Muscle of leg (tissue), 11 donors: Measurements from ENCODE around the gene EIF2S1. TPM values are rescaled to one million over a fixed set of nuclear protein-coding genes. Genes with fewer than 3 reads are reported as not detected.

Source experiments
- DNase-seq: peaks from one replicate; pipeline ENCODE4 v3.0.0; 2013
- H3K27ac ChIP-seq: one replicate; pipeline ENCODE4 v1.5.1; 2013; ENCODE audit warnings: mild to moderate bottlenecking, low read length, control low read depth
- H3K27me3 ChIP-seq: one replicate; pipeline ENCODE4 v1.6.1; 2013; ENCODE audit warnings: low read length; ENCODE audit not compliant: control insufficient read depth, insufficient read depth
- H3K36me3 ChIP-seq: one replicate; pipeline ENCODE4 v1.6.1; 2013; ENCODE audit warnings: low read length; ENCODE audit not compliant: control insufficient read depth, insufficient read depth
- H3K4me1 ChIP-seq: one replicate; pipeline ENCODE4 v1.6.1; 2013; ENCODE audit warnings: low read length; ENCODE audit not compliant: control insufficient read depth, insufficient read depth
- H3K4me3 ChIP-seq: one replicate; pipeline ENCODE4 v1.5.1; 2013; ENCODE audit warnings: low read length, control low read depth
- H3K9me3 ChIP-seq: replicated peaks from 2 replicates; pipeline ENCODE4 v1.6.1; 2013; ENCODE audit warnings: low read depth, low read length; ENCODE audit not compliant: control insufficient read depth
- whole genome bisulfite sequencing: methylation state at CpG from one replicate; pipeline ENCODE4 v1.1.5; 2013; ENCODE audit warnings: missing lambda C conversion rate; ENCODE audit not compliant: insufficient coverage; 5-methylcytosine and 5-hydroxymethylcytosine counted together
- polyA plus RNA-seq, 8 donors: library from polyadenylated mRNA; unstranded; fragments of 120-200 nt; gene quantifications; one replicate each; pipeline versions ENCODE4 v1.2.1 to v1.2.3, GENCODE V29; 2013; ENCODE audit warnings: inconsistent platforms in 1 of 8, low replicate concordance in 1 of 8; ENCODE audit not compliant: insufficient read length in 8 of 8, insufficient read depth in 1 of 8
- total RNA-seq: library from RNA; stranded (reverse); fragments of 120-200 nt; gene quantifications from one replicate; pipeline ENCODE4 v1.2.4, GENCODE V29; 2013

The EIF2S1 gene
- total and polyA plus RNA-seq, 9 donors: 60.3 to 97.4 (median 90.0) TPM

GRCh38 chr14:67365476-67365875, 5.3 kb downstream of the EIF2S1 start:
- Histone ChIP-seq H3K27ac (no peak overlapping the region), H3K9me3 (no peaks in the 10 kb centered on the region), H3K4me3 (no peak overlapping the region), H3K27me3 (no peaks in the 10 kb centered on the region), H3K4me1 (no peaks in the 10 kb centered on the region), H3K36me3 (peaks cover 23% of the 10 kb centered on the region)
- WGBS: no CpG with 5 or more reads among the region's 4 CpGs
- DNase-seq: no peak

GRCh38 chr14:67370830-67371229, 10.7 kb downstream of the EIF2S1 start:
- H3K27me3 ChIP-seq: no peaks in the 10 kb centered on the region
- H3K9me3 ChIP-seq: no peaks in the 10 kb centered on the region
- H3K36me3 ChIP-seq: peaks cover 33% of the 10 kb centered on the region
- H3K27ac ChIP-seq: no peak overlapping the region
- no peak for DNase-seq
- H3K4me1 ChIP-seq: no peaks in the 10 kb centered on the region
- 67% methylated on average over 3 of the region's 5 CpGs for WGBS
- H3K4me3 ChIP-seq: no peak overlapping the region

GRCh38 chr14:67371247-67372148, 11.4 kb downstream of the EIF2S1 start:
- H3K4me3 ChIP-seq: no peak overlapping the region
- DNase-seq: no peak
- peaks cover 29% of the 10 kb centered on the region for H3K36me3 ChIP-seq
- H3K27me3 ChIP-seq: no peaks in the 10 kb centered on the region
- no CpG with 5 or more reads among the region's 4 CpGs for WGBS
- no peaks in the 10 kb centered on the region for H3K9me3 ChIP-seq
- H3K4me1 ChIP-seq: no peaks in the 10 kb centered on the region
- H3K27ac ChIP-seq: no peak overlapping the region

- H3K27ac ChIP-seq: no peak overlapping the region
- no peak overlapping the region for H3K4me3 ChIP-seq
- no peaks in the 10 kb centered on the region for H3K27me3 ChIP-seq
- peaks cover 32% of the 10 kb centered on the region for H3K36me3 ChIP-seq
- WGBS: no CpG with 5 or more reads among the region's 1 CpG
- no peaks in the 10 kb centered on the region for H3K4me1 ChIP-seq
- H3K9me3 ChIP-seq: no peaks in the 10 kb centered on the region
- DNase-seq: no peak
Measured at GRCh38 chr14:67372833-67373232, 12.7 kb downstream of the EIF2S1 start.

- Histone ChIP-seq H3K36me3 (peaks cover 30% of the 10 kb centered on the region), H3K27me3 (no peaks in the 10 kb centered on the region), H3K27ac (no peak overlapping the region), H3K4me1 (no peaks in the 10 kb centered on the region), H3K4me3 (no peak overlapping the region), H3K9me3 (no peaks in the 10 kb centered on the region)
- 40% methylated on average over 1 of the region's 2 CpGs for WGBS
- DNase-seq: no peak
Measured at GRCh38 chr14:67373347-67373746, 13.2 kb downstream of the EIF2S1 start.

GRCh38 chr14:67377916-67378315, 17.8 kb downstream of the EIF2S1 start:
- H3K9me3 ChIP-seq: no peaks in the 10 kb centered on the region
- H3K4me1 ChIP-seq: no peaks in the 10 kb centered on the region
- no peak for DNase-seq
- H3K4me3 ChIP-seq: no peak overlapping the region
- H3K27ac ChIP-seq: no peak overlapping the region
- H3K27me3 ChIP-seq: no peaks in the 10 kb centered on the region
- H3K36me3 ChIP-seq: peaks cover 42% of the 10 kb centered on the region

- WGBS: no CpG with 5 or more reads among the region's 2 CpGs
- peaks cover 31% of the 10 kb centered on the region for H3K36me3 ChIP-seq
- H3K4me3 ChIP-seq: no peak overlapping the region
Measured at GRCh38 chr14:67385120-67385519, 25.0 kb downstream of the EIF2S1 start.

GRCh38 chr14:67385618-67386017, 25.5 kb downstream of the EIF2S1 start:
- no peaks in the 10 kb centered on the region for H3K4me1 ChIP-seq
- no peaks in the 10 kb centered on the region for H3K27me3 ChIP-seq
- H3K36me3 ChIP-seq: peaks cover 31% of the 10 kb centered on the region
- H3K9me3 ChIP-seq: no peaks in the 10 kb centered on the region
- H3K27ac ChIP-seq: no peak overlapping the region
- DNase-seq: no peak
- WGBS: 100% methylated on average over 1 of the region's 2 CpGs
- no peak overlapping the region for H3K4me3 ChIP-seq

More at GRCh38 chr14:67385120-67385519, 25.0 kb downstream of the EIF2S1 start:
- Histone ChIP-seq H3K27ac (no peak overlapping the region), H3K27me3 (no peaks in the 10 kb centered on the region), H3K9me3 (no peaks in the 10 kb centered on the region), H3K4me1 (no peaks in the 10 kb centered on the region)
- no peak for DNase-seq

GRCh38 chr14:67387195-67387594, 27.1 kb downstream of the EIF2S1 start:
- Histone ChIP-seq H3K36me3 (peaks cover 25% of the 10 kb centered on the region), H3K4me1 (no peaks in the 10 kb centered on the region), H3K4me3 (no peak overlapping the region), H3K27me3 (no peaks in the 10 kb centered on the region), H3K9me3 (no peaks in the 10 kb centered on the region), H3K27ac (no peak overlapping the region)
- no CpG with 5 or more reads among the region's 2 CpGs for WGBS
- DNase-seq: no peak

GRCh38 chr14:67389275-67389674, 29.1 kb downstream of the EIF2S1 start:
- Histone ChIP-seq H3K4me1 (no peaks in the 10 kb centered on the region), H3K9me3 (no peaks in the 10 kb centered on the region), H3K4me3 (no peak overlapping the region), H3K36me3 (peaks cover 13% of the 10 kb centered on the region), H3K27me3 (no peaks in the 10 kb centered on the region), H3K27ac (no peak overlapping the region)
- 100% methylated on average over 1 of the region's 3 CpGs for WGBS
- no peak for DNase-seq
